Bronchial epithelial cell (primary cell): ENCODE data around the gene SPATA13. TPM values are rescaled to one million over a fixed set of nuclear protein-coding genes. Genes with fewer than 3 reads are reported as not detected.

ENCODE experiments used
- DNase-seq: peaks from one replicate; pipeline ENCODE4 v3.0.0-alpha.2; 2010; ENCODE audit warnings: low read depth
- FAIRE-seq: peaks from 2 replicates; lab custom pipeline; 2011; peaks lifted over from hg19 to GRCh38; lab: Jason Lieb, UNC
- H3K27me3 ChIP-seq: 2 replicates; pipeline ENCODE4 v1.5.1; 2011; ENCODE audit warnings: low read length; ENCODE audit not compliant: control insufficient read depth, insufficient read depth
- H3K36me3 ChIP-seq: 2 replicates; pipeline ENCODE4 v1.5.1; 2011; ENCODE audit warnings: low read length; ENCODE audit not compliant: control insufficient read depth, insufficient read depth
- H3K4me3 ChIP-seq: 2 replicates; pipeline ENCODE4 v1.5.1; 2011; ENCODE audit warnings: mild to moderate bottlenecking, low read depth, low read length, control low read depth
- CTCF ChIP-seq: IDR thresholded peaks from 2 replicates; pipeline ENCODE4 v1.5.1; 2011; ENCODE audit warnings: mild to moderate bottlenecking, moderate library complexity, low read length, control low read depth, inconsistent platforms; ENCODE audit not compliant: insufficient read depth, severe bottlenecking
- total RNA-seq: library from RNA; depleted of rRNA; stranded (reverse); fragments of >200 nt; gene quantifications from 2 replicates; pipeline ENCODE4 v1.2.1, GENCODE V29; 2014

The SPATA13 gene
- total RNA-seq, 1 donor from 2014 or later = 2.1 TPM

GRCh38 chr13:24179486-24179850, 18.9 kb downstream of the SPATA13 start:
- no peak for TF ChIP-seq CTCF
- H3K27me3 ChIP-seq = no peaks in the 10 kb centered on the region
- no peaks in the 10 kb centered on the region for H3K36me3 ChIP-seq
- no peak overlapping the region for H3K4me3 ChIP-seq
- FAIRE-seq (no peak), DNase-seq (no peak)

- no peak for TF ChIP-seq CTCF
Measured at GRCh38 chr13:24180750-24181377, 20.3 kb downstream of the SPATA13 start.

GRCh38 chr13:24181991-24182702, 21.6 kb downstream of the SPATA13 start:
- H3K4me3 ChIP-seq = no peak overlapping the region
- H3K36me3 ChIP-seq = no peaks in the 10 kb centered on the region
- no peaks in the 10 kb centered on the region for H3K27me3 ChIP-seq
- no peak for TF ChIP-seq CTCF
- DNase-seq = no peak
- no peak for FAIRE-seq

More at GRCh38 chr13:24180750-24181377, 20.3 kb downstream of the SPATA13 start:
- no peak for DNase-seq
- Histone ChIP-seq H3K4me3 (no peak overlapping the region), H3K27me3 (no peaks in the 10 kb centered on the region), H3K36me3 (no peaks in the 10 kb centered on the region)
- FAIRE-seq = no peak

- H3K4me3 ChIP-seq = no peak overlapping the region
- FAIRE-seq (no peak), DNase-seq (no peak)
- H3K36me3 ChIP-seq = no peaks in the 10 kb centered on the region
- TF ChIP-seq CTCF = no peak
- no peaks in the 10 kb centered on the region for H3K27me3 ChIP-seq
Measured at GRCh38 chr13:24182703-24183081, 22.2 kb downstream of the SPATA13 start.

GRCh38 chr13:24183741-24184182, 23.2 kb downstream of the SPATA13 start:
- H3K4me3 ChIP-seq = no peak overlapping the region
- no peaks in the 10 kb centered on the region for H3K36me3 ChIP-seq
- DNase-seq (no peak), FAIRE-seq (no peak)
- no peaks in the 10 kb centered on the region for H3K27me3 ChIP-seq
- TF ChIP-seq CTCF = no peak
